Dermis blood vessel endothelial cell (primary cell): Measurements from ENCODE around the gene KLF3. TPM values are rescaled to one million over a fixed set of nuclear protein-coding genes. Genes with fewer than 3 reads are reported as not detected.

Experiments used
- DNase-seq: peaks from one replicate; pipeline ENCODE4 v3.0.0; 2010
- total RNA-seq: library from RNA; depleted of rRNA; stranded (reverse); fragments of >200 nt; gene quantifications from 2 replicates; pipeline ENCODE4 v1.2.3, GENCODE V29; 2014

The KLF3 gene
- total RNA-seq, 1 donor from 2014 or later = 26.4 TPM

DNA sequence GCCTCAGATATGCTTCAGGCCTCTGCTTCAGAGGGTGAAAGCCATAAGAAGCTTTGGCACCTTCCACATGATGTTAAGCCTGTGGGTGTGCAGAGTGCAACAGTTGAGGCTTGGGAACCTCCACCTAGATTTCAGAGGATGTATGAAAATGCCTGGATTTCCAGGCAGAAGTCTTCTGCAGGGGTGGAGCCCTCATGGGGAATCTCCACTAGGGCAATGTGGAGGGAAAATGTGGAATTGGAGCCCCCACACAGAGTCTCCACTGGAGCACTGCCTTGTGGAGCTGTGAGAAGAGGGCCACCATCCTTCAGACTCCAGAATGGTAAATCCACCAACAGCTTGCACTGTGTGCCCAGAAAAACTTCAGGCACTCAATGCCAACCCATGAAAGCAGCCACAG is 83.6 kb downstream of the KLF3 start:
- DNase-seq = no peak

- no peak for DNase-seq
Observed at GRCh38 chr4:38749336-38749735, 85.3 kb downstream of the KLF3 start.

Other genes starting within 250 kb of the KLF3 start
- not detected in 2 replicates for gene TLR10, start 118.8 kb downstream of the KLF3 start, total RNA-seq
- gene TLR1, start 140.6 kb downstream of the KLF3 start, total RNA-seq = 3.1 and 6.9 TPM in 2 replicates
- 0.17 and 1.4 TPM in 2 replicates for gene TLR6, start 192.6 kb downstream of the KLF3 start, total RNA-seq
- gene FAM114A1, start 203.6 kb downstream of the KLF3 start, total RNA-seq = 141 and 167 TPM in 2 replicates